Common myeloid progenitor, CD34-positive (primary cell): ENCODE measurements around the gene ENKD1.

Experiments used
- CTCF ChIA-PET: fragments of 350-600 bp; sonication (Branson Sonifier 250); formaldehyde crosslinking; loops from one replicate; lab custom pipeline; 2021; ENCODE audit warnings: antibody characterized with exemption; lab: Charles Lee
- POLR2A ChIA-PET: fragments of 350-600 bp; sonication (Branson Sonifier 250); formaldehyde crosslinking; loops from one replicate; lab custom pipeline; 2021; ENCODE audit warnings: antibody characterized with exemption; lab: Charles Lee
- DNase-seq, 3 donors: peaks; one replicate each; pipeline versions ENCODE4 v3.0.0 to v3.0.0-alpha.2; 2013
- H3K27ac ChIP-seq, 2 experiments: 1 replicate in 1 of 2; 2 replicates in 1 of 2; pipeline ENCODE4 v1.7.0; 2013; ENCODE audit warnings: inconsistent platforms in 2 of 2, low read length in 2 of 2, mild to moderate bottlenecking in 2 of 2, low read depth in 1 of 2, moderate library complexity in 1 of 2; ENCODE audit not compliant: severe bottlenecking in 2 of 2, insufficient read depth in 1 of 2, poor library complexity in 1 of 2
- H3K27me3 ChIP-seq, 5 experiments: replicated peaks in 2 of 5; 1 replicate in 3 of 5; 2 replicates in 2 of 5; pipeline versions ENCODE4 v1.6.1 to v1.7.0; 2013; ENCODE audit warnings: low read length in 4 of 5, mild to moderate bottlenecking in 2 of 5, moderate library complexity in 2 of 5, inconsistent platforms in 1 of 5; ENCODE audit not compliant: insufficient read depth in 5 of 5, control insufficient read depth in 4 of 5
- H3K36me3 ChIP-seq, 4 experiments: 1 replicate in 2 of 4; 2 replicates in 2 of 4; pipeline versions ENCODE4 v1.6.1 to v1.7.0; 2013; ENCODE audit warnings: low read length in 3 of 4, control low read depth in 1 of 4, mild to moderate bottlenecking in 1 of 4; ENCODE audit not compliant: control insufficient read depth in 4 of 4, insufficient read depth in 4 of 4
- H3K4me1 ChIP-seq, 4 experiments: 1 replicate in 3 of 4; 2 replicates in 1 of 4; pipeline versions ENCODE4 v1.6.1 to v1.7.1; 2013; ENCODE audit warnings: low read length in 3 of 4, mild to moderate bottlenecking in 3 of 4, control low read depth in 1 of 4, inconsistent platforms in 1 of 4, moderate library complexity in 1 of 4; ENCODE audit not compliant: control insufficient read depth in 4 of 4, insufficient read depth in 4 of 4; ENCODE audit errors: control extremely low read depth in 1 of 4
- H3K4me3 ChIP-seq, 7 experiments: 1 replicate in 4 of 7; 2 replicates in 3 of 7; pipeline versions ENCODE4 v1.5.1 to v1.7.0; 2013; ENCODE audit warnings: mild to moderate bottlenecking in 7 of 7, low read length in 6 of 7, moderate library complexity in 6 of 7, inconsistent platforms in 2 of 7, low read depth in 2 of 7, control low read depth in 1 of 7; ENCODE audit not compliant: insufficient read depth in 4 of 7, control insufficient read depth in 1 of 7; ENCODE audit errors: extremely low read depth in 1 of 7
- H3K9me3 ChIP-seq, 5 experiments: 1 replicate in 4 of 5; 2 replicates in 1 of 5; pipeline versions ENCODE4 v1.6.1 to v1.7.1; 2013; ENCODE audit warnings: low read length in 4 of 5, mild to moderate bottlenecking in 2 of 5, inconsistent platforms in 1 of 5, low read depth in 1 of 5, moderate library complexity in 1 of 5; ENCODE audit not compliant: control insufficient read depth in 4 of 5, insufficient read depth in 2 of 5; ENCODE audit errors: control extremely low read depth in 1 of 5
- WGBS: methylation state at CpG from one replicate; pipeline ENCODE4 v1.1.5; 2013; ENCODE audit not compliant: insufficient coverage; 5-methylcytosine and 5-hydroxymethylcytosine counted together

The ENKD1 gene

GRCh38 chr16:67661101-67661761, 5.3 kb downstream of the ENKD1 start:
- H3K4me1 ChIP-seq: peaks cover 2 to 36% (median 30%) of the 10 kb centered on the region in 4 experiments
- peak overlapping the region; percentile 43 to 96 (median 77) for H3K4me3 ChIP-seq
- DNase-seq: peak; percentile 43 to 70 (median 66)
- WGBS: 2% methylated on average over 22 of the region's 39 CpGs
- H3K27ac ChIP-seq: peak overlapping the region in 1 of 2 experiments; percentile 76
- POLR2A ChIA-PET: no interaction called here
- CTCF ChIA-PET: interaction anchor here (1.0 to 10.1 kb wide), 4 partner anchors 11 to 140 kb away, joined by 4 to 111 read pairs (median 25); partner anchors contain the start of gene CARMIL2
- H3K36me3 ChIP-seq: peaks cover 5 to 41% (median 31%) of the 10 kb centered on the region in 4 experiments
- no peaks in the 10 kb centered on the region for H3K27me3 ChIP-seq
- no peaks in the 10 kb centered on the region for H3K9me3 ChIP-seq

- Histone ChIP-seq H3K27me3 (no peaks in the 10 kb centered on the region), H3K4me3 (peak within 1 kb of the TSS; percentile 77 to 99 (median 92)), H3K4me1 (peaks cover under 1 to 30% (median 23%) of the 10 kb centered on the region in 4 experiments), H3K9me3 (no peaks in the 10 kb centered on the region), H3K27ac (peak within 1 kb of the TSS; percentile 66 to 90), H3K36me3 (peaks cover 5 to 47% (median 36%) of the 10 kb centered on the region in 4 experiments)
- ChIA-PET CTCF (interaction anchor here (1.0 to 4.5 kb wide), 4 partner anchors 10 to 114 kb away, joined by 4 to 46 read pairs (median 7); partner anchors contain the start of gene CARMIL2), POLR2A (interaction anchor here (1.0 kb wide), 1 partner anchor 15 kb away, joined by 3 read pairs; no protein-coding TSS in a partner anchor)
- DNase-seq: peak; percentile 97 to 98 (median 97)
- WGBS: 0% methylated on average over 34 of the region's 48 CpGs
Observed at GRCh38 chr16:67660564-67661028, 6.0 kb downstream of the ENKD1 start, which contains the start of gene PARD6A. PARD6A (plus strand) TSS chr16:67660960; CDS start chr16:67661039, 79 bp downstream.

DNA sequence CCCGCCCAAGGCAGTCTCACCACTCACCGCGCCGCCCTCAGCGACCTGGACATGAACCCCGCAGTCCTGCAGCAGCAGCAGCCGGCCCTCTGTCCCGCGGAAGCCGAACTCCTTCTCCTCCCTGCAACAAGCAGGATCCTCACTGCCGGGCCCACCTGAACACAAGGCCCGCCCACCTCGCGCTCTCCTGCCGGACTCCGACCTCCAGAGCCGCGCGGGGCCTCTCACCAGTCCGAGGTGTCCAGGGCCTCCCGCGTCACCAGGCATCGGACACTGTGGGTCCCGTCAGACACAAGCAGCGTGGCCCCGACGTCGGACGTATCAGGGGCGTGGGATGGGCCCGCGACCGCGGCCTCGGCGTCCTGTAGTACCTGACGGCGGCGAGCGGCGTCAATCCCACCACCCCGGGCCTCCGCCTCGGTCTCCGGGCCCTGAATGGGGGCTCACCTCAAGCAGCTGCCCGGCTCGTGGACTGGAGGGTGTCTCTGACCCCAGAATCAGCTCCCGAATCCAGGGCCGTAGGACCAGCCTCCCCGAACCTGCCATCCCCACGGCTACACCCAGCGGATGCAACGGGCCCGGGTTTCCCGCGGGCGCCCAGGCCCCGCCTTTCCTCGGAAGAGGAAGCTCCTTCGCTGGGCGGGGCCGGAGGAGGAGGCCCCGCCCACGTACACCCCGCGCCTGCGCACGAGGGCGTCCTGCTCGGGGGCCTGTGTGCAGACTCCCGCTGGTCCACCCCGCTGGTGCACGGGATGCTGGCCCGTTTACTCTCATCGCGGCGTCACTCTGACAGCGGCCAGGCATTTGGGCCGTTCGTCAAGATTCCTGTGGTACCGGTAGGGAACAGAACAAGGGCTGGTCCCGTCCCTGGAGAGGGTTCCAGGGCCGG, 6.6 kb downstream of the ENKD1 start, which contains the start of gene ACD:
TSS of gene ACD (minus strand) at position 586 of the 889 bp plus-strand sequence. CDS start at position 546, 40 bp downstream.
- no peaks in the 10 kb centered on the region for H3K27me3 ChIP-seq
- H3K9me3 ChIP-seq: no peaks in the 10 kb centered on the region
- peaks cover 0 to 28% (median 22%) of the 10 kb centered on the region in 4 experiments for H3K4me1 ChIP-seq
- DNase-seq: peak; percentile 86 to 92 (median 90)
- H3K27ac ChIP-seq: peak within 1 kb of the TSS; percentile 66 to 90
- peak within 1 kb of the TSS; percentile 77 to 99 (median 92) for H3K4me3 ChIP-seq
- ChIA-PET CTCF (interaction anchor here (0.6 to 4.5 kb wide), 10 partner anchors 7 to 146 kb away, joined by 3 to 46 read pairs (median 4); partner anchors contain the start of genes C16orf86, CARMIL2 and ENKD1), POLR2A (interaction anchor here (1.0 kb wide), 1 partner anchor 14 kb away, joined by 3 read pairs; no protein-coding TSS in a partner anchor)
- WGBS: under 1% methylated on average over 56 of the region's 83 CpGs
- H3K36me3 ChIP-seq: peaks cover 5 to 52% (median 38%) of the 10 kb centered on the region in 4 experiments

GRCh38 chr16:67658849-67659674, 7.5 kb downstream of the ENKD1 start:
- H3K4me3 ChIP-seq: peak overlapping the region; percentile 77 to 99 (median 92)
- ChIA-PET POLR2A (interaction anchor here (0.5 to 0.9 kb wide), 2 partner anchors 14 to 168 kb away, joined by 3 read pairs; partner anchors contain the start of gene CARMIL2), CTCF (interaction anchor here (0.8 to 4.5 kb wide), 10 partner anchors 8 to 154 kb away, joined by 3 to 46 read pairs (median 7); partner anchors contain the start of genes C16orf86, CARMIL2 and ENKD1)
- H3K9me3 ChIP-seq: no peaks in the 10 kb centered on the region
- peak overlapping the region in 1 of 2 experiments; percentile 90 for H3K27ac ChIP-seq
- no peak for DNase-seq
- H3K36me3 ChIP-seq: peaks cover 5 to 56% (median 43%) of the 10 kb centered on the region in 4 experiments
- H3K4me1 ChIP-seq: peaks cover 0 to 28% (median 22%) of the 10 kb centered on the region in 4 experiments
- 45% methylated on average over 16 of the region's 21 CpGs for WGBS
- no peaks in the 10 kb centered on the region for H3K27me3 ChIP-seq

- Histone ChIP-seq H3K9me3 (no peaks in the 10 kb centered on the region), H3K36me3 (peaks cover 5 to 57% (median 43%) of the 10 kb centered on the region in 4 experiments), H3K4me3 (no peak overlapping the region), H3K4me1 (peaks cover 0 to 28% (median 22%) of the 10 kb centered on the region in 4 experiments), H3K27me3 (no peaks in the 10 kb centered on the region), H3K27ac (no peak overlapping the region)
- ChIA-PET CTCF (interaction anchor here (0.6 to 4.5 kb wide), 9 partner anchors 7 to 177 kb away, joined by 3 to 46 read pairs (median 9); partner anchors contain the start of genes ATP6V0D1, C16orf86, CARMIL2 and ENKD1), POLR2A (interaction anchor here (0.6 to 0.9 kb wide), 3 partner anchors 13 to 110 kb away, joined by 3 read pairs; partner anchors contain the start of gene CARMIL2)
- 99% methylated on average over 14 of the region's 18 CpGs for WGBS
- no peak for DNase-seq
Observed at GRCh38 chr16:67657751-67658518, 8.6 kb downstream of the ENKD1 start.
